ENCODE results near the gene NPHP4. TPM values are rescaled to one million over a fixed set of nuclear protein-coding genes. Genes with fewer than 3 reads are reported as not detected.

Gene NPHP4
- total and polyA plus RNA-seq, 2 experiments from 2014 or later: 6.4 to 12.7 TPM

DNA sequence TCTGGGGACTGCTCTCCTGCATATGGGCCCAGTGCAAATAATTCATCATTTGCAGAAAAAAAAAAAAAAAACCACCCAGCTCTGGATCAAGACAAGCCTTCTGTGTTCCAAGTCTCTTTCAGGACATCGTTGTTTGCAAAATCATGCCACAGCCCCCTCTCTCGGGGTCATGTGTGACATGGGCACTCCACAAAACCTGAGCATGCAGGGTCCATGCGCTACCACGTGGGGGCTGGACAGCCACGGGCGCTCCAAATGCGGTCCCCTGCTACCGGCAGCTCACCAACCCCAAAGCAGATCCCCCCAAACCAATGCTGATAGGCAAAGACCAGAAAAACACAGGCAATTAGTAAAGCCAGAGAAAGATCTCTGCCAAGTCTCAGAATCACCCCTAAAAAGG lies 17.6 kb downstream of the NPHP4 start:
- no peak overlapping the region for H3K4me3 ChIP-seq
- no peak for DNase-seq (ENCODE audit: low read depth in 1 of 2, low spot score in 1 of 2)
- no peaks in the 10 kb centered on the region for H3K36me3 ChIP-seq
- no peaks in the 10 kb centered on the region for H3K9me3 ChIP-seq (ENCODE audit: low read depth)
- H3K27me3 ChIP-seq: no peaks in the 10 kb centered on the region
- TF ChIP-seq, protein P1, sequence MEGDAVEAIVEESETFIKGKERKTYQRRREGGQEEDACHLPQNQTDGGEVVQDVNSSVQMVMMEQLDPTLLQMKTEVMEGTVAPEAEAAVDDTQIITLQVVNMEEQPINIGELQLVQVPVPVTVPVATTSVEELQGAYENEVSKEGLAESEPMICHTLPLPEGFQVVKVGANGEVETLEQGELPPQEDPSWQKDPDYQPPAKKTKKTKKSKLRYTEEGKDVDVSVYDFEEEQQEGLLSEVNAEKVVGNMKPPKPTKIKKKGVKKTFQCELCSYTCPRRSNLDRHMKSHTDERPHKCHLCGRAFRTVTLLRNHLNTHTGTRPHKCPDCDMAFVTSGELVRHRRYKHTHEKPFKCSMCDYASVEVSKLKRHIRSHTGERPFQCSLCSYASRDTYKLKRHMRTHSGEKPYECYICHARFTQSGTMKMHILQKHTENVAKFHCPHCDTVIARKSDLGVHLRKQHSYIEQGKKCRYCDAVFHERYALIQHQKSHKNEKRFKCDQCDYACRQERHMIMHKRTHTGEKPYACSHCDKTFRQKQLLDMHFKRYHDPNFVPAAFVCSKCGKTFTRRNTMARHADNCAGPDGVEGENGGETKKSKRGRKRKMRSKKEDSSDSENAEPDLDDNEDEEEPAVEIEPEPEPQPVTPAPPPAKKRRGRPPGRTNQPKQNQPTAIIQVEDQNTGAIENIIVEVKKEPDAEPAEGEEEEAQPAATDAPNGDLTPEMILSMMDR (IDR thresholded peaks at IDR 0.05; ENCODE audit: low read depth, low read length): no peak
- no peak overlapping the region for H3K27ac ChIP-seq
- no peaks in the 10 kb centered on the region for H3K4me1 ChIP-seq (ENCODE audit: low read depth)

DNA sequence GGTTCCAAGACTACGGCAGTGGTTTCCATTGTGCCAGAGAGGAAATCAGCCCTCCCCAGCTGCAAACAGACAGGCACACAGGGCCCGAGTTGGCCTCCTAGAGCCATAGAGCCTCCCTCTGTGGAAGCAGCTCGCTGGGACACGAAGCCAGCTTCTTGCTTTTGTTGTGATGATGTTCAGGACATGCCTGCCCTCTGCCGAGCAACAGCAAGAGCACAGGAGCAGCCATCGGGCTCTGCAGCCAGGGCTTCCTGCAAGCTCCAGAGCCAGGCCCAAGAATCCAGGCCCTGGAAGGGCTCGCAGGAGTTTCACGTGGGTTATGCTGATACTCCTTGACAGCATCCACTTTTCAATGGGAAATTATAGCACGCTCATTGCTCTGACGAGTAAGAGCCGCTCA lies 18.5 kb downstream of the NPHP4 start:
- H3K27ac ChIP-seq: no peak overlapping the region
- peak in 1 of 2 donors; percentile 15 for DNase-seq (ENCODE audit: low read depth in 1 of 2, low spot score in 1 of 2)
- no peaks in the 10 kb centered on the region for H3K9me3 ChIP-seq (ENCODE audit: low read depth)
- TF ChIP-seq, protein P1 (IDR thresholded peaks at IDR 0.05; ENCODE audit: low read depth, low read length): peak; percentile 5
- H3K36me3 ChIP-seq: no peaks in the 10 kb centered on the region
- no peak overlapping the region for H3K4me3 ChIP-seq
- H3K27me3 ChIP-seq: no peaks in the 10 kb centered on the region
- no peaks in the 10 kb centered on the region for H3K4me1 ChIP-seq (ENCODE audit: low read depth)

DNA sequence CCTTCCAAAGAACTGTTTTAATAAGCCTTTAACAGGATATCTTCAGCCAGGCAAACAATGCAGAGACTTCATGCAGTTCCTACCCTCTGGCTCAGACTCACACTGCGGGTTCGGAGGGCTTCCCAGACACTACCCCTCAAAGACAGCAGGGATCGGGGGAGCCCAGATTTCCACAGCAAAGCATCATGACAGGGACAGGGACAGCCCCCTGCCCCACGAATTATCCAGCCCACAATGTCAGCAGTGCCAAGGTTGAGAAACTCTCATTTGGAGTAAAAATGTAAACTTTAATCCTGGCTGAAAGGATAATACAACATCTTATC lies 20.1 kb downstream of the NPHP4 start:
- no peaks in the 10 kb centered on the region for H3K4me1 ChIP-seq (ENCODE audit: low read depth)
- no peak for DNase-seq (ENCODE audit: low read depth in 1 of 2, low spot score in 1 of 2)
- H3K4me3 ChIP-seq: no peak overlapping the region
- no peaks in the 10 kb centered on the region for H3K9me3 ChIP-seq (ENCODE audit: low read depth)
- TF ChIP-seq, protein P1 (IDR thresholded peaks at IDR 0.05; ENCODE audit: low read depth, low read length): no peak
- H3K27me3 ChIP-seq: no peaks in the 10 kb centered on the region
- H3K36me3 ChIP-seq: peaks cover 3% of the 10 kb centered on the region
- H3K27ac ChIP-seq: no peak overlapping the region

DNA sequence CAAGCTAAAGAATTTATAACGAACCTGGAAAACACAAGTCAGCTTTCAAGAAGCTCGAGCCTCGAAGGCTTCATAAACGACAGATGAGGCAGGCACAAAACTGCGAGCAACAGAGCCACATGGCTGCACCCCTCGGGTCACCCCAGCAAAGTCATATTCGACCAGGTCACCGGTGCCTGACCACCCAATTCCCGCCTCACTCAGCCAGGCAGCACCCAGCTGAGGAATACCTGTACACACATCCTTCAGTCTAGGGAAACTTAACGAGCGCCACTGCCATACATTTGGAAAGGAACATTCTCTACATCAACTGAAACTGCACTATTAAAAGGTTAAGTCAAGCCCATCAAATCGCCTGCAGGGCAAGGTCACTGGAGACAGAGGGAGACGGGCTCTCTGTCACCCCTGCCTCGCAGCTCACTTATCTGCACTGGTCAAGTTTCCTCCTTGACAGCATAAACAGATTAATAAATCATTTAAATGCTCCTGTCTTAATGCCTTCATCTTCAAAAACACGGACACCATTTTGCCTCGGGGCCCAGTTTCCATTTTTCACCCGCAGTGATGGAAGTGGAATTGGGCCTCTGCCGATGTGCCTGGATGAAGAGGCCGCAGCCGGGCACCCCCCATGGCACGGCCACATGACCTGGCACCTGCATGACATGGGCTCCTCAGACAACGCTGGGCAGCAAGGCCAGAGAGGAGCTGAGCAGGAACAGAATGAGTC lies 20.6 kb downstream of the NPHP4 start:
- no peak for DNase-seq (ENCODE audit: low read depth in 1 of 2, low spot score in 1 of 2)
- peaks cover 3% of the 10 kb centered on the region for H3K36me3 ChIP-seq
- no peaks in the 10 kb centered on the region for H3K4me1 ChIP-seq (ENCODE audit: low read depth)
- H3K4me3 ChIP-seq: no peak overlapping the region
- H3K27ac ChIP-seq: no peak overlapping the region
- no peaks in the 10 kb centered on the region for H3K9me3 ChIP-seq (ENCODE audit: low read depth)
- TF ChIP-seq, protein P1 (IDR thresholded peaks at IDR 0.05; ENCODE audit: low read depth, low read length): no peak
- no peaks in the 10 kb centered on the region for H3K27me3 ChIP-seq

DNA sequence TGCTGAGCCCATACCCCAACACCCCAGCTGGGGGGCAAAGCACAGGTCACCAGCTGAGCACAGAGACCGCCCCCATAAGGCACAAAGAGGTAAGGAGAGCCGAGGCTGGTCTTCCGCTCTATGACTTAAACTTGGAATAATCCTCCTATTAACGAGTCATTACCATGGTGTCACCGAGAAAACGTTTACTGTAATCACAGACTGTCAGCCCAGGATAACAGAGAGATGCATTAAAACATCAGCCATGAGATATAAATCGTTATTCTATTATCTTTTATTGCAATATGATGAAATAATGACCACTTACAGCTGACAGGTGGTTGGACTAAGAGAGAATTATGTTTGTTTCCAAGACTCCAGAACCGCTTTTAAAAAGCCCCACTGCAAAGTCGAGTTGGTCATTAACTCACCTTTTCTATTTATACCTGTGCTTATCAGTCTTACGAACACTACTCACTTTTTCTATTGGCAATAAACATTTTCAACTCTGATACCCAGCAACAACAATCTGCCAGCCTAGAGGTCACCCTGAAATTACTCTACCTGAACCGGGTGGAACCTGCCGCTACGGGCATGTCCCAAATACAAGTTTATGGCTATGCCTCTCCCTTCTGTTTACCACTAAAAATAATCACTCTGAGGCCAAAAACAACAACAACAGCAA lies 21.5 kb downstream of the NPHP4 start:
- Histone ChIP-seq H3K27ac (no peak overlapping the region), H3K9me3 (ENCODE audit: low read depth) (no peaks in the 10 kb centered on the region), H3K27me3 (no peaks in the 10 kb centered on the region), H3K4me3 (no peak overlapping the region), H3K4me1 (ENCODE audit: low read depth) (no peaks in the 10 kb centered on the region), H3K36me3 (peaks cover 3% of the 10 kb centered on the region)
- DNase-seq (ENCODE audit: low read depth in 1 of 2, low spot score in 1 of 2): no peak
- TF ChIP-seq, protein P1 (IDR thresholded peaks at IDR 0.05; ENCODE audit: low read depth, low read length): no peak

All from cardiac muscle cell (in vitro differentiated cells and primary cell).